ENCODE results near the gene UBE2O. TPM values are rescaled to one million over a fixed set of nuclear protein-coding genes. Genes with fewer than 3 reads are reported as not detected.

The UBE2O gene
- total and polyA plus RNA-seq, 10 donors = 7.2 to 55.9 (median 30.4) TPM

DNA sequence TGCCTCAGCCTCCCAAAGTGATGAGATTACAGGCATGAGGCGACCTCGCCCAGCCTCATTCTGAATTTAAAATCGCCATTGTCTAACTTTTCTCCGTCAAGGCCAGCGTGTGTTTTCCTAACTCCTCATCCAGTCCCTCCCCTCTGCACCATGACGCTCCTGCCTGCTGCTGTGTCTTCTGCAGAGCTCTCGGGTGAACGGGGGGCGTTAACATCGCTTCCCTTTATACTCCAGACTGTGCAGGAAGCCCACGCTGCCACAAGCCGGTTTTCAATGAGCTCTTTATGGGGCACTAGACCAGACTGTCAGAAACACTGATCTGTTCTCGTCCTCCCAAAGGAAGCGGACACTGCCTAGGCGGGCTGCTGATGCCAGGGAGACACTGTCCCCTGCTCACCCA, 27.7 kb upstream of the UBE2O start:
- TF ChIP-seq POLR2A (IDR thresholded peaks at IDR 0.05) = no peak
- TF ChIP-seq POLR2AphosphoS5 (IDR thresholded peaks at IDR 0.05) = no peak
- TF ChIP-seq, protein P1, sequence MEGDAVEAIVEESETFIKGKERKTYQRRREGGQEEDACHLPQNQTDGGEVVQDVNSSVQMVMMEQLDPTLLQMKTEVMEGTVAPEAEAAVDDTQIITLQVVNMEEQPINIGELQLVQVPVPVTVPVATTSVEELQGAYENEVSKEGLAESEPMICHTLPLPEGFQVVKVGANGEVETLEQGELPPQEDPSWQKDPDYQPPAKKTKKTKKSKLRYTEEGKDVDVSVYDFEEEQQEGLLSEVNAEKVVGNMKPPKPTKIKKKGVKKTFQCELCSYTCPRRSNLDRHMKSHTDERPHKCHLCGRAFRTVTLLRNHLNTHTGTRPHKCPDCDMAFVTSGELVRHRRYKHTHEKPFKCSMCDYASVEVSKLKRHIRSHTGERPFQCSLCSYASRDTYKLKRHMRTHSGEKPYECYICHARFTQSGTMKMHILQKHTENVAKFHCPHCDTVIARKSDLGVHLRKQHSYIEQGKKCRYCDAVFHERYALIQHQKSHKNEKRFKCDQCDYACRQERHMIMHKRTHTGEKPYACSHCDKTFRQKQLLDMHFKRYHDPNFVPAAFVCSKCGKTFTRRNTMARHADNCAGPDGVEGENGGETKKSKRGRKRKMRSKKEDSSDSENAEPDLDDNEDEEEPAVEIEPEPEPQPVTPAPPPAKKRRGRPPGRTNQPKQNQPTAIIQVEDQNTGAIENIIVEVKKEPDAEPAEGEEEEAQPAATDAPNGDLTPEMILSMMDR (IDR thresholded peaks at IDR 0.05 in 8 of 11, conservative IDR thresholded peaks at IDR 0.05 in 3 of 11) = no peak
- intact Hi-C loops (cut with DNase I; ENCODE audit: low total_unique reads) = no loop called here
- Histone ChIP-seq H3K4me1 (peaks cover 12 to 69% (median 54%) of the 10 kb centered on the region in 6 donors), H3K36me3 (peaks cover 0 to 65% (median 35%) of the 10 kb centered on the region in 6 donors), H3K4me3 (peak overlapping the region in 6 of 8 donors; percentile 6 to 62 (median 28)), H3K27me3 (replicated peaks in 1 of 7) (no peaks in the 10 kb centered on the region), H3K9me3 (no peaks in the 10 kb centered on the region), H3K27ac (peak overlapping the region; percentile 56 to 98 (median 84))
- 22 to 42% (median 38%) methylated on average over 14 to 15 of the region's 15 CpGs for WGBS, 5 donors
- DNase-seq = no peak

DNA sequence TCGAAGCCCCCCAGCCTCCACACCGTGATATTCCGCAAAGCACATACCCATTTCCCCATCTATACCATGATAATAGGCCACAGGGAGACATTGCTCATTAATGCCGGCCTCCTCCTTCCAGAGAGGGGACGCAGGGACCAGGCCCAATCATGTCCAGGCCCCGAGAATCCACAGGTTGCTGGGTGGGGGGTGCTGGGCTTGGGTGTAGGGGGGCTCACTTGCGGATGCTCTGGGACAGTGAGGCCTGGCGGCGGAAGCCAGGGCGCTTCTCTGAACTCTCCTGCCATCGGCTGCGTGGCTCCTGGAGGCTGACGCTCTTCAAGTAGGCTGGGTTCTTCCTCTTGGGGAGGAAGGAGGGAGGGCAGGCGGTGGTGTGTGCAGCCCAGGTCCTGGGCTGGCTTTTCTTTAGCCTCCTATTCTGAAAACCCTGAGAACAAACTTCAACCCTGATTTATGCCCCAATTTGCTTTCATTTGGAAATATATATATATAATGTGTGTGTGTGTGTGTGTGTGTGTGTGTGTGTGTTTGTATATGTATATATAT, 26.6 kb upstream of the UBE2O start:
- Histone ChIP-seq H3K4me1 (peaks cover 12 to 59% (median 45%) of the 10 kb centered on the region in 6 donors), H3K27ac (peak overlapping the region in 4 of 8 donors; percentile 33 to 53 (median 49)), H3K9me3 (no peaks in the 10 kb centered on the region), H3K36me3 (peaks cover 0 to 75% (median 41%) of the 10 kb centered on the region in 6 donors), H3K27me3 (replicated peaks in 1 of 7) (no peaks in the 10 kb centered on the region), H3K4me3 (no peak overlapping the region)
- intact Hi-C loops (cut with DNase I; ENCODE audit: low total_unique reads) = no loop called here
- DNase-seq = no peak
- TF ChIP-seq POLR2AphosphoS5 (IDR thresholded peaks at IDR 0.05) = peak in 1 of 3 donors; percentile 44
- TF ChIP-seq, protein P1 (IDR thresholded peaks at IDR 0.05 in 8 of 11, conservative IDR thresholded peaks at IDR 0.05 in 3 of 11) = no peak
- 49 to 81% (median 75%) methylated on average over 6 to 14 of the region's 14 CpGs for WGBS, 5 donors

DNA sequence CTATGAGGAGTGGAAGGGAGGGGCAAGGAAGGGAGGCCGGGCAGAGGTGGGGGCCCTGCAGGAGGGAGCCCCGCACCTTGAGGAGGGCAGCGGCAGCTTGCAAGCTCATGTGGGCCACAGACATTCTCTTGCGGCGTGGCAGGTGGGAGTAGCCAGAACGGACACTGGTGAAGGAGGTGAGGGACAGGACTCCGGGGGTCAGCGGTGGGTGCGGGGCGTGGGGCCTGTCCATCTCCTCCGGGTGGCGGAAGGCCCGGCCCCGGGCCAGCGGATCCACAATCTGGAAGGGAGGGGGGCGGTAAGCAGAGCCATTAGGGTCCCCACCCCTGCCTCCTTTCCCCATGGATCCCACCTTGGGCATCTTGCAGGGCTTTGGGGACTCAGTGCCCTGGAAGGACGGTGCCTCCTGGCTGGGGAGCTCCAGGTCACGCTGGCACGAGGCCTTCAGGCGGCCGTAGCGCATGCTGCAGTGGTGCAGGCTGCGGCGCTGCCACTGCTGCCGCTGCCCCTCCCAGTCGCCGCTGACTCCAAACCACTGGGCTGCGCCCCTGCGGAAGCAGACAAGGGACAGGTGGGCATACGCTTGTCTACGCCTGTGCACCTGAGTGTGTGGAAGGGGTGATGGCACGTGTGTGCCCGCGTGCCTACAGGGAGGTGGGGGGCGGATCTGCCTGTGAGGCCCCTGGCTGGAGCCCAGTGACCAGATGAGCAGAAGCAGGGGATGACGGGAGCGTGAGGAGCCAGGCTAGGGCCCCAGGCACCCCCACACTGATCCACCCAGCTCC, 26.0 kb upstream of the UBE2O start:
- intact Hi-C loops (cut with DNase I; ENCODE audit: low total_unique reads) = no loop called here
- no peak for DNase-seq

More for the DNA sequence above, 26.0 kb upstream of the UBE2O start:
- Histone ChIP-seq H3K27ac (peak overlapping the region in 4 of 8 donors; percentile 33 to 53 (median 49)), H3K4me1 (peaks cover 12 to 52% (median 38%) of the 10 kb centered on the region in 6 donors), H3K27me3 (replicated peaks in 1 of 7) (no peaks in the 10 kb centered on the region), H3K9me3 (no peaks in the 10 kb centered on the region), H3K4me3 (no peak overlapping the region), H3K36me3 (peaks cover 0 to 82% (median 48%) of the 10 kb centered on the region in 6 donors)
- 88 to 94% (median 93%) methylated on average over 30 to 37 of the region's 37 CpGs for WGBS, 5 donors
- TF ChIP-seq, protein P1 (IDR thresholded peaks at IDR 0.05 in 8 of 11, conservative IDR thresholded peaks at IDR 0.05 in 3 of 11) = no peak
- TF ChIP-seq POLR2AphosphoS5 (IDR thresholded peaks at IDR 0.05) (peak in 2 of 3 donors; percentile 18 to 64), POLR2A (IDR thresholded peaks at IDR 0.05) (no peak)

Measured in spleen (tissue), 11 donors.